HepG2 (cell line): Measurements from ENCODE around the gene VEGFA. TPM values are rescaled to one million over a fixed set of nuclear protein-coding genes. Genes with fewer than 3 reads are reported as not detected.

Experiments
- EHMT2 ChIP-seq: fragments of 200-600 bp; sonication (generic); IDR thresholded peaks from 2 replicates; pipeline ENCODE4 v1.7.0; 2017; ENCODE audit warnings: antibody characterized with exemption, low read depth, low read length, borderline replicate concordance
- ELF3 ChIP-seq: IDR thresholded peaks from 2 replicates; pipeline ENCODE4 v1.6.1; 2016; ENCODE audit warnings: missing genetic modification reagents, missing compliant biosample characterization
- ELF4 ChIP-seq: sonication (generic); formaldehyde crosslinking; IDR thresholded peaks from 2 replicates; pipeline ENCODE4 v1.5.0; 2020; ENCODE audit warnings: missing genetic modification reagents, mild to moderate bottlenecking, moderate library complexity, borderline replicate concordance
- GATAD2A ChIP-seq: IDR thresholded peaks from 2 replicates; pipeline ENCODE4 v1.6.1; 2016
- HOMEZ ChIP-seq: IDR thresholded peaks from 2 replicates; pipeline ENCODE4 v1.6.1; 2016; ENCODE audit warnings: low read depth
- KAT8 ChIP-seq: IDR thresholded peaks from 2 replicates; pipeline ENCODE4 v1.6.1; 2016; ENCODE audit warnings: missing genetic modification reagents, missing compliant biosample characterization
- KLF16 ChIP-seq, 2 experiments: sonication (generic) in 1 of 2; formaldehyde crosslinking in 1 of 2; IDR thresholded peaks; 2 replicates each; pipeline versions ENCODE4 v1.6.1 to v1.8.0; 2016 to 2023; ENCODE audit warnings: missing genetic modification reagents in 2 of 2, missing compliant biosample characterization in 1 of 2
- NFRKB ChIP-seq: fragments of 450-650 bp; IDR thresholded peaks from 2 replicates; pipeline ENCODE4 v1.6.1; 2017
- RARG ChIP-seq: sonication (generic); formaldehyde crosslinking; IDR thresholded peaks from 2 replicates; pipeline ENCODE4 v1.4.0; 2020; ENCODE audit warnings: low read depth, mild to moderate bottlenecking, missing genetic modification reagents
- SMAD3 ChIP-seq: sonication (generic); formaldehyde crosslinking; IDR thresholded peaks from 2 replicates; pipeline ENCODE4 v1.4.0; 2020; ENCODE audit warnings: missing genetic modification reagents
- SOX6 ChIP-seq, 2 experiments: fragments of 450-650 bp in 1 of 2; sonication (generic) in 1 of 2; formaldehyde crosslinking in 1 of 2; IDR thresholded peaks; 2 replicates each; pipeline versions ENCODE4 v1.4.0 to v1.6.1; 2017 to 2020; ENCODE audit warnings: antibody characterized with exemption in 1 of 2, mild to moderate bottlenecking in 1 of 2, missing genetic modification reagents in 1 of 2
- SP4 ChIP-seq: sonication (generic); formaldehyde crosslinking; IDR thresholded peaks from 2 replicates; pipeline ENCODE4 v1.8.1; 2023; ENCODE audit warnings: mild to moderate bottlenecking, missing genetic modification reagents
- TRAFD1 ChIP-seq: sonication (generic); formaldehyde crosslinking; IDR thresholded peaks from 2 replicates; pipeline ENCODE4 v1.5.1; 2020; ENCODE audit warnings: missing genetic modification reagents, mild to moderate bottlenecking, borderline replicate concordance
- ZNF331 ChIP-seq: sonication (generic); formaldehyde crosslinking; IDR thresholded peaks from 2 replicates; pipeline ENCODE4 v1.4.0; 2020; ENCODE audit warnings: missing genetic modification reagents
- ZNF589 ChIP-seq: sonication (generic); formaldehyde crosslinking; conservative IDR thresholded peaks from 2 replicates; pipeline ENCODE4 v1.8.0; 2022; ENCODE audit warnings: mild to moderate bottlenecking, moderate library complexity, missing genetic modification reagents
- polyA plus RNA-seq, 8 experiments: library from polyadenylated mRNA; depleted of rRNA in 3 of 8; stranded (reverse) in 7 of 8; unstranded in 1 of 8; fragments of >200 nt; fragmentation: Illumina TruSeq in 4 of 8; extraction: Trizol in 4 of 8; gene quantifications; 2 replicates each; pipeline versions ENCODE4 v1.2.1 to v1.2.3, GENCODE V29; 2011 to 2016; ENCODE audit warnings: low read depth in 4 of 8, missing spikeins in 1 of 8, mixed read lengths in 1 of 8; ENCODE audit not compliant: insufficient read depth in 1 of 8
- total RNA-seq, 5 experiments: library from RNA; depleted of rRNA; stranded (reverse); fragments of >200 nt; fragmentation: Illumina TruSeq; extraction: Trizol; gene quantifications; 2 replicates each; pipeline ENCODE4 v1.2.3, GENCODE V29; 2016; ENCODE audit warnings: low read depth in 1 of 5
- TF ChIP-seq, protein P1 (sequence below): sonication (generic); formaldehyde crosslinking; IDR thresholded peaks from 2 replicates; pipeline ENCODE4 v1.5.0; 2020; ENCODE audit warnings: mild to moderate bottlenecking, missing genetic modification reagents
- TF ChIP-seq, protein P2 (sequence below): sonication (generic); formaldehyde crosslinking; IDR thresholded peaks from 2 replicates; pipeline ENCODE4 v1.9.0; 2022; ENCODE audit warnings: missing genetic modification reagents, mild to moderate bottlenecking, borderline replicate concordance
- TF ChIP-seq, protein P3 (sequence below): sonication (generic); formaldehyde crosslinking; IDR thresholded peaks from 2 replicates; pipeline ENCODE4 v1.5.1; 2020; ENCODE audit warnings: mild to moderate bottlenecking, missing genetic modification reagents, moderate library complexity

The VEGFA gene
- total and polyA plus RNA-seq, 2 of the 13 experiments (the other 11 are each of a cell fraction or from before 2014, with no cell fraction given) = 68.1 to 629 TPM

DNA sequence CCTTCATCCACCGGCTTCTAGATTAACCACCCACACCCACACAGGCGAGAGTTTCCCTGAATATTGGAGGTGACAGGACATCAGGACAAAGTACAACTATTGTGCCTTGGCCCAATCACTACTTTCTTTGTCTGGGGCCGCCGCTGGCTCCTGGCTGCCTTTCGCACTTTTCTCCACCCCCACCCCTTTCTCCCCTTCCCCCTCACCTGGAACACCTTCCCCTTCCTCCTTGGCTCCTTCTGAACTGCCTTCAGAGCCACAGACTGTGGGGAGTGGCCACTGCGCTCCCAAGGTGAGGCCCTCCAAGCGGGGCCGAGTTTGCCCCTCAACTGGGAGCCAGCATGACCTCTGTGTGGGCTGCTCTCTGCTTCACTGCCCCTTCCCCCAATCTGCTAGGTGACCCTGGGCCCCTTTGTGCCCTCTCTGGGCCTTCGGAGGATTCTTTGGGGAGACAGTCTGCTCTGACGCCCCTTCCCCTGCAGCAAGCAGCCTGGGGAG, 3.0 kb upstream of the VEGFA start (continued):
- TF ChIP-seq, protein P1, sequence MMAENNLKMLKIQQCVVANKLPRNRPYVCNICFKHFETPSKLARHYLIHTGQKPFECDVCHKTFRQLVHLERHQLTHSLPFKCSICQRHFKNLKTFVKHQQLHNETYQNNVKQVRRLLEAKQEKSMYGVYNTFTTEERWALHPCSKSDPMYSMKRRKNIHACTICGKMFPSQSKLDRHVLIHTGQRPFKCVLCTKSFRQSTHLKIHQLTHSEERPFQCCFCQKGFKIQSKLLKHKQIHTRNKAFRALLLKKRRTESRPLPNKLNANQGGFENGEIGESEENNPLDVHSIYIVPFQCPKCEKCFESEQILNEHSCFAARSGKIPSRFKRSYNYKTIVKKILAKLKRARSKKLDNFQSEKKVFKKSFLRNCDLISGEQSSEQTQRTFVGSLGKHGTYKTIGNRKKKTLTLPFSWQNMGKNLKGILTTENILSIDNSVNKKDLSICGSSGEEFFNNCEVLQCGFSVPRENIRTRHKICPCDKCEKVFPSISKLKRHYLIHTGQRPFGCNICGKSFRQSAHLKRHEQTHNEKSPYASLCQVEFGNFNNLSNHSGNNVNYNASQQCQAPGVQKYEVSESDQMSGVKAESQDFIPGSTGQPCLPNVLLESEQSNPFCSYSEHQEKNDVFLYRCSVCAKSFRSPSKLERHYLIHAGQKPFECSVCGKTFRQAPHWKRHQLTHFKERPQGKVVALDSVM (CRISPR knock-in tag) = no peak
- no peak for TF ChIP-seq EHMT2
- TF ChIP-seq, protein P2, sequence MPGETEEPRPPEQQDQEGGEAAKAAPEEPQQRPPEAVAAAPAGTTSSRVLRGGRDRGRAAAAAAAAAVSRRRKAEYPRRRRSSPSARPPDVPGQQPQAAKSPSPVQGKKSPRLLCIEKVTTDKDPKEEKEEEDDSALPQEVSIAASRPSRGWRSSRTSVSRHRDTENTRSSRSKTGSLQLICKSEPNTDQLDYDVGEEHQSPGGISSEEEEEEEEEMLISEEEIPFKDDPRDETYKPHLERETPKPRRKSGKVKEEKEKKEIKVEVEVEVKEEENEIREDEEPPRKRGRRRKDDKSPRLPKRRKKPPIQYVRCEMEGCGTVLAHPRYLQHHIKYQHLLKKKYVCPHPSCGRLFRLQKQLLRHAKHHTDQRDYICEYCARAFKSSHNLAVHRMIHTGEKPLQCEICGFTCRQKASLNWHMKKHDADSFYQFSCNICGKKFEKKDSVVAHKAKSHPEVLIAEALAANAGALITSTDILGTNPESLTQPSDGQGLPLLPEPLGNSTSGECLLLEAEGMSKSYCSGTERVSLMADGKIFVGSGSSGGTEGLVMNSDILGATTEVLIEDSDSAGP (CRISPR knock-in tag) = 0 out of 2 replicates have a peak, but pooled peaks have one; percentile 28
- no peak for TF ChIP-seq SP4 (CRISPR knock-in tag)
- TF ChIP-seq SMAD3 (CRISPR knock-in tag) = no peak
- TF ChIP-seq SOX6 (IDR thresholded peaks at IDR 0.05) = no peak
- peak; percentile 62; the same call in 1 of the 2 replicates for TF ChIP-seq SOX6 (CRISPR knock-in tag; IDR thresholded peaks at IDR 0.05)
- no peak for TF ChIP-seq NFRKB
- TF ChIP-seq TRAFD1 (CRISPR knock-in tag) = 0 out of 2 replicates have a peak, but pooled peaks have one; percentile 9
- TF ChIP-seq HOMEZ (CRISPR knock-in tag) = no peak
- peak; percentile 24; the same call in 1 of the 2 replicates for TF ChIP-seq ZNF589 (CRISPR knock-in tag)
- TF ChIP-seq RARG (CRISPR knock-in tag) = no peak
- peak; percentile 32; the same call in 1 of the 2 replicates for TF ChIP-seq ZNF331 (CRISPR knock-in tag)
- no peak for TF ChIP-seq KAT8 (CRISPR knock-in tag)
- no peak for TF ChIP-seq ELF3
- TF ChIP-seq ELF4 = no peak
- TF ChIP-seq, protein P3, sequence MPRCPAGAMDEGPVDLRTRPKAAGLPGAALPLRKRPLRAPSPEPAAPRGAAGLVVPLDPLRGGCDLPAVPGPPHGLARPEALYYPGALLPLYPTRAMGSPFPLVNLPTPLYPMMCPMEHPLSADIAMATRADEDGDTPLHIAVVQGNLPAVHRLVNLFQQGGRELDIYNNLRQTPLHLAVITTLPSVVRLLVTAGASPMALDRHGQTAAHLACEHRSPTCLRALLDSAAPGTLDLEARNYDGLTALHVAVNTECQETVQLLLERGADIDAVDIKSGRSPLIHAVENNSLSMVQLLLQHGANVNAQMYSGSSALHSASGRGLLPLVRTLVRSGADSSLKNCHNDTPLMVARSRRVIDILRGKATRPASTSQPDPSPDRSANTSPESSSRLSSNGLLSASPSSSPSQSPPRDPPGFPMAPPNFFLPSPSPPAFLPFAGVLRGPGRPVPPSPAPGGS (CRISPR knock-in tag) = 0 out of 2 replicates have a peak, but pooled peaks have one; percentile 16
- TF ChIP-seq GATAD2A (CRISPR knock-in tag) = peak; percentile 43; the same call in 1 of the 2 replicates
- TF ChIP-seq KLF16 (CRISPR knock-in tag; IDR thresholded peaks at IDR 0.05) = no peak
